ENCODE measurements around the gene MAPK8IP1.

The MAPK8IP1 gene

GRCh38 chr11:45850446-45850845 is 35.0 kb upstream of the MAPK8IP1 start:
- Histone ChIP-seq H3K9me3 (ENCODE audit: control insufficient read depth, low read length) (no peaks in the 10 kb centered on the region), H3K4me3 (ENCODE audit: insufficient read depth, low read depth, low read length, poor library complexity, severe bottlenecking) (no peak overlapping the region), H3K27me3 (replicated peaks; ENCODE audit: control insufficient read depth, insufficient read depth, low read length, poor library complexity, severe bottlenecking) (no peaks in the 10 kb centered on the region), H3K36me3 (ENCODE audit: control insufficient read depth, insufficient read depth, low read length) (peaks cover 10% of the 10 kb centered on the region), H3K4me1 (ENCODE audit: control insufficient read depth, insufficient read depth, low read length, poor library complexity, severe bottlenecking) (peaks cover 24% of the 10 kb centered on the region), H3K27ac (ENCODE audit: insufficient read depth, low read length, poor library complexity, severe bottlenecking) (no peak overlapping the region)
- no peak for DNase-seq

- H3K27me3 ChIP-seq (replicated peaks; ENCODE audit: control insufficient read depth, insufficient read depth, low read length, poor library complexity, severe bottlenecking) = no peaks in the 10 kb centered on the region
Measured at GRCh38 chr11:45851228-45851627, 34.2 kb upstream of the MAPK8IP1 start.

GRCh38 chr11:45852018-45852711 is 33.3 kb upstream of the MAPK8IP1 start:
- no peak for DNase-seq
- Histone ChIP-seq H3K9me3 (ENCODE audit: control insufficient read depth, low read length) (no peaks in the 10 kb centered on the region), H3K27me3 (replicated peaks; ENCODE audit: control insufficient read depth, insufficient read depth, low read length, poor library complexity, severe bottlenecking) (no peaks in the 10 kb centered on the region), H3K27ac (ENCODE audit: insufficient read depth, low read length, poor library complexity, severe bottlenecking) (no peak overlapping the region), H3K36me3 (ENCODE audit: control insufficient read depth, insufficient read depth, low read length) (peaks cover 25% of the 10 kb centered on the region), H3K4me1 (ENCODE audit: control insufficient read depth, insufficient read depth, low read length, poor library complexity, severe bottlenecking) (peaks cover 16% of the 10 kb centered on the region), H3K4me3 (ENCODE audit: insufficient read depth, low read depth, low read length, poor library complexity, severe bottlenecking) (no peak overlapping the region)

More at GRCh38 chr11:45851228-45851627, 34.2 kb upstream of the MAPK8IP1 start:
- no peak for DNase-seq
- H3K27ac ChIP-seq (ENCODE audit: insufficient read depth, low read length, poor library complexity, severe bottlenecking) = no peak overlapping the region
- H3K36me3 ChIP-seq (ENCODE audit: control insufficient read depth, insufficient read depth, low read length) = peaks cover 18% of the 10 kb centered on the region
- peaks cover 23% of the 10 kb centered on the region for H3K4me1 ChIP-seq (ENCODE audit: control insufficient read depth, insufficient read depth, low read length, poor library complexity, severe bottlenecking)
- H3K9me3 ChIP-seq (ENCODE audit: control insufficient read depth, low read length) = no peaks in the 10 kb centered on the region
- no peak overlapping the region for H3K4me3 ChIP-seq (ENCODE audit: insufficient read depth, low read depth, low read length, poor library complexity, severe bottlenecking)

GRCh38 chr11:45852712-45853101 is 32.7 kb upstream of the MAPK8IP1 start:
- Histone ChIP-seq H3K27me3 (replicated peaks; ENCODE audit: control insufficient read depth, insufficient read depth, low read length, poor library complexity, severe bottlenecking) (no peaks in the 10 kb centered on the region), H3K4me1 (ENCODE audit: control insufficient read depth, insufficient read depth, low read length, poor library complexity, severe bottlenecking) (peaks cover 16% of the 10 kb centered on the region), H3K9me3 (ENCODE audit: control insufficient read depth, low read length) (no peaks in the 10 kb centered on the region), H3K36me3 (ENCODE audit: control insufficient read depth, insufficient read depth, low read length) (peaks cover 31% of the 10 kb centered on the region), H3K4me3 (ENCODE audit: insufficient read depth, low read depth, low read length, poor library complexity, severe bottlenecking) (no peak overlapping the region), H3K27ac (ENCODE audit: insufficient read depth, low read length, poor library complexity, severe bottlenecking) (no peak overlapping the region)
- no peak for DNase-seq

GRCh38 chr11:45853332-45854219 is 31.9 kb upstream of the MAPK8IP1 start:
- H3K9me3 ChIP-seq (ENCODE audit: control insufficient read depth, low read length) = no peaks in the 10 kb centered on the region
- H3K27ac ChIP-seq (ENCODE audit: insufficient read depth, low read length, poor library complexity, severe bottlenecking) = no peak overlapping the region
- peaks cover 9% of the 10 kb centered on the region for H3K4me1 ChIP-seq (ENCODE audit: control insufficient read depth, insufficient read depth, low read length, poor library complexity, severe bottlenecking)
- H3K4me3 ChIP-seq (ENCODE audit: insufficient read depth, low read depth, low read length, poor library complexity, severe bottlenecking) = no peak overlapping the region
- no peak for DNase-seq
- H3K27me3 ChIP-seq (replicated peaks; ENCODE audit: control insufficient read depth, insufficient read depth, low read length, poor library complexity, severe bottlenecking) = no peaks in the 10 kb centered on the region
- H3K36me3 ChIP-seq (ENCODE audit: control insufficient read depth, insufficient read depth, low read length) = peaks cover 40% of the 10 kb centered on the region

- Histone ChIP-seq H3K4me3 (ENCODE audit: insufficient read depth, low read depth, low read length, poor library complexity, severe bottlenecking) (no peak overlapping the region), H3K4me1 (ENCODE audit: control insufficient read depth, insufficient read depth, low read length, poor library complexity, severe bottlenecking) (peaks cover 3% of the 10 kb centered on the region), H3K27me3 (replicated peaks; ENCODE audit: control insufficient read depth, insufficient read depth, low read length, poor library complexity, severe bottlenecking) (no peaks in the 10 kb centered on the region), H3K9me3 (ENCODE audit: control insufficient read depth, low read length) (no peaks in the 10 kb centered on the region), H3K27ac (ENCODE audit: insufficient read depth, low read length, poor library complexity, severe bottlenecking) (no peak overlapping the region), H3K36me3 (ENCODE audit: control insufficient read depth, insufficient read depth, low read length) (peaks cover 57% of the 10 kb centered on the region)
- DNase-seq = no peak
Measured at GRCh38 chr11:45855308-45855707, 30.1 kb upstream of the MAPK8IP1 start.

GRCh38 chr11:45856044-45856468 is 29.4 kb upstream of the MAPK8IP1 start:
- Histone ChIP-seq H3K4me1 (ENCODE audit: control insufficient read depth, insufficient read depth, low read length, poor library complexity, severe bottlenecking) (no peaks in the 10 kb centered on the region), H3K4me3 (ENCODE audit: insufficient read depth, low read depth, low read length, poor library complexity, severe bottlenecking) (no peak overlapping the region), H3K27ac (ENCODE audit: insufficient read depth, low read length, poor library complexity, severe bottlenecking) (no peak overlapping the region), H3K9me3 (ENCODE audit: control insufficient read depth, low read length) (no peaks in the 10 kb centered on the region), H3K27me3 (replicated peaks; ENCODE audit: control insufficient read depth, insufficient read depth, low read length, poor library complexity, severe bottlenecking) (no peaks in the 10 kb centered on the region), H3K36me3 (ENCODE audit: control insufficient read depth, insufficient read depth, low read length) (peaks cover 60% of the 10 kb centered on the region)
- no peak for DNase-seq

GRCh38 chr11:45857961-45858474 is 27.4 kb upstream of the MAPK8IP1 start:
- no peak for DNase-seq
- no peak overlapping the region for H3K27ac ChIP-seq (ENCODE audit: insufficient read depth, low read length, poor library complexity, severe bottlenecking)
- no peaks in the 10 kb centered on the region for H3K9me3 ChIP-seq (ENCODE audit: control insufficient read depth, low read length)
- no peak overlapping the region for H3K4me3 ChIP-seq (ENCODE audit: insufficient read depth, low read depth, low read length, poor library complexity, severe bottlenecking)
- no peaks in the 10 kb centered on the region for H3K4me1 ChIP-seq (ENCODE audit: control insufficient read depth, insufficient read depth, low read length, poor library complexity, severe bottlenecking)
- no peaks in the 10 kb centered on the region for H3K27me3 ChIP-seq (replicated peaks; ENCODE audit: control insufficient read depth, insufficient read depth, low read length, poor library complexity, severe bottlenecking)
- H3K36me3 ChIP-seq (ENCODE audit: control insufficient read depth, insufficient read depth, low read length) = peaks cover 73% of the 10 kb centered on the region

GRCh38 chr11:45858751-45859398 is 26.6 kb upstream of the MAPK8IP1 start:
- H3K4me1 ChIP-seq (ENCODE audit: control insufficient read depth, insufficient read depth, low read length, poor library complexity, severe bottlenecking) = no peaks in the 10 kb centered on the region
- H3K27me3 ChIP-seq (replicated peaks; ENCODE audit: control insufficient read depth, insufficient read depth, low read length, poor library complexity, severe bottlenecking) = no peaks in the 10 kb centered on the region
- peaks cover 82% of the 10 kb centered on the region for H3K36me3 ChIP-seq (ENCODE audit: control insufficient read depth, insufficient read depth, low read length)
- no peak for DNase-seq
- H3K9me3 ChIP-seq (ENCODE audit: control insufficient read depth, low read length) = no peaks in the 10 kb centered on the region
- H3K27ac ChIP-seq (ENCODE audit: insufficient read depth, low read length, poor library complexity, severe bottlenecking) = no peak overlapping the region
- H3K4me3 ChIP-seq (ENCODE audit: insufficient read depth, low read depth, low read length, poor library complexity, severe bottlenecking) = no peak overlapping the region
